Adrenal gland (tissue), 12 donors: ENCODE data around the gene GLDN. TPM values are rescaled to one million over a fixed set of nuclear protein-coding genes. Genes with fewer than 3 reads are reported as not detected.

Experiments used
- DNase-seq, 7 donors: peaks; one replicate each; pipeline ENCODE4 v3.0.0-alpha.2; 2019 to 2020
- H3K27ac ChIP-seq, 5 donors: fragments of 200-600 bp; sonication (generic) in 4 of 5; 1 replicate in 3 of 5; 2 replicates in 2 of 5; pipeline versions ENCODE4 v1.5.1 to v1.8.0; 2016 to 2020; ENCODE audit warnings: mild to moderate bottlenecking in 1 of 5
- H3K27me3 ChIP-seq: fragments of 200-600 bp; 2 replicates; pipeline ENCODE4 v1.8.0; 2021
- H3K36me3 ChIP-seq, 2 donors: fragments of 200-600 bp; replicated peaks in 1 of 2; 1 replicate in 1 of 2; 2 replicates in 1 of 2; pipeline versions ENCODE4 v1.5.1 to v1.8.0; 2018 to 2022
- H3K4me1 ChIP-seq, 2 donors: fragments of 200-600 bp; replicated peaks in 1 of 2; 1 replicate in 1 of 2; 2 replicates in 1 of 2; pipeline versions ENCODE4 v1.5.1 to v1.8.0; 2018 to 2021
- H3K4me3 ChIP-seq, 4 donors: fragments of 200-600 bp; sonication (generic) in 3 of 4; one replicate each; pipeline ENCODE4 v1.5.1; 2016 to 2018
- H3K9me3 ChIP-seq, 3 donors: fragments of 200-600 bp; sonication (generic) in 1 of 3; replicated peaks in 1 of 3; 1 replicate in 2 of 3; 2 replicates in 1 of 3; pipeline versions ENCODE4 v1.5.1 to v1.8.0; 2016 to 2021
- POLR2A ChIP-seq, 2 donors: fragments of 450-650 bp; IDR thresholded peaks; one replicate each; pipeline ENCODE4 v1.6.1; 2017; ENCODE audit warnings: antibody characterized with exemption in 2 of 2, mild to moderate bottlenecking in 2 of 2, moderate library complexity in 1 of 2
- WGBS, 4 donors: extraction: QIAGEN DNeasy Blood & Tissue Kit in 2 of 4; methylation state at CpG; one replicate each; pipeline versions ENCODE4 v1.1.5 to v1.1.7; 2013 to 2017; 5-methylcytosine and 5-hydroxymethylcytosine counted together
- intact Hi-C, 2 donors: fragments of 100-400 bp; cut with DNase I; formaldehyde crosslinking; loops; one replicate each; pipeline versions ENCODE4 v1.14.1 to v1.15.0; 2022 to 2023
- polyA plus RNA-seq, 3 donors: library from polyadenylated mRNA; stranded (reverse); fragments of 200-250 nt in 2 of 3; fragments of 350-450 nt in 1 of 3; fragmentation: Illumina TruSeq in 1 of 3; extraction: RNeasy Lipid Tissue Mini Kit (QIAGEN cat#74804) in 1 of 3; gene quantifications; one replicate each; pipeline ENCODE4 v1.2.3, GENCODE V29; 2013 to 2014
- total RNA-seq, 9 donors: library from RNA; depleted of rRNA in 4 of 9; stranded (reverse); fragments of >200 nt in 4 of 9; fragments of 120-200 nt in 1 of 9; fragmentation: NEBNext Ultra II Directional in 1 of 9; extraction: Animal tissue kit (Norgen Biotek cat#: 25700) in 1 of 9; gene quantifications; one replicate each; pipeline versions ENCODE4 v1.1.0 to v1.2.4, GENCODE V29; 2013 to 2023
- TF ChIP-seq, protein P1 (sequence below), 6 experiments: fragments of 450-650 bp in 4 of 6; fragments of 200-600 bp in 2 of 6; sonication (generic) in 1 of 6; IDR thresholded peaks; 1 replicate in 5 of 6; 2 replicates in 1 of 6; pipeline versions ENCODE4 v1.5.1 to v1.8.0; 2016 to 2021; ENCODE audit warnings: antibody characterized with exemption in 6 of 6, mild to moderate bottlenecking in 2 of 6, moderate library complexity in 1 of 6
- donor health status: healthy with polysubstance abuse.
- donor health status: Bipolar disorder and iron deficiency.
- donor health status: DM: yes; HTN: yes; CAD: no.
- donor health status: DM: no; HTN: no; CAD: no.
- donor health status: DM: no; HTN: no; CAD: no.
- donor health status: DM: yes; HTN: yes; CAD: no.

Gene GLDN
- total and polyA plus RNA-seq, 12 donors = 0.44 to 30.8 (median 5.9) TPM

DNA sequence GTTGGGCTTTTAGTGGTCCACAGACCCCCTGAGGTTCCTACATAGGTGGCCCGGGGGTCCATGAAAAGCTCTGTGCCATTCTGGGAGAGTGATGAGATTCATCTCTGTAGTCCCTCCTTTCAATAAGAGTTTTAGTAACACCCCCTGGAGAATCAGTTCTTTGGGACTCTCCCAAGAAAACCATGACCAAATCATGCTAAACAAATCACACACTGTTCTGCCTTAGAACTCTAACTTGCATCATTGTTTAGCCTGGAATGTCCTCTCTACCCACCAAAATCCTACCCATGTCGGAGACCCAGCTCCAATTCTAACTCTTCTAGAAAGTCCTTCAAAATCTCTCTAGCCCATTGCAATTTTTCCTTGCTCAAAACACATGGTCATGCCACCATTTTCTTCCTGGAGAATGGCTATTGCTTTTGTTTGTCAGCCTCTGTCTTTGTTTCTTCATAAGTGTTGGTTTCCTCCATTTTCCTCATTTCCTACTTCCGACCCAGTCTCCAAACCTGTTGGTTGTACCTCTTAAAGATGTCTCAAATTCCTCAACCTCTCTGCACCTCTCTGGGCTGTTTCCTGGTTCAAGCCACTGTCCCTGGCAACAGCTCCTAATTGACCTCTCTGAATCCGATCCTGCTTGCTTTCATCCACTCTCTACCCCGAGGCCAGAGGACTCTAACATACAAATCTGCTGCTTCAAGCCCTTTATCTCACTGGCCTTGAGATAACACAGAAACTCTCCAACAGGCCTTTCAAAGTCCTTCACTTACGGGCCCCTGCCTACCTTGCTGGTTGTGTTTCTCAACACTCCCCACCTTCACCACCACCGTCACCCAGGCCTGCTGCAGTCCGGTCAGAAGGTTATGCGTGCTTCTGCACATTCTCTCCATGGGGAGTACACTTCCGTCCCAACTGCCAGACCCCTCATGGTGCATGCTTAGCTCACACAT is 26.8 kb upstream of the GLDN start:
- Histone ChIP-seq H3K4me1 (peaks cover 0 to 5% of the 10 kb centered on the region in 2 donors), H3K36me3 (no peaks in the 10 kb centered on the region), H3K27ac (no peak overlapping the region), H3K27me3 (no peaks in the 10 kb centered on the region), H3K4me3 (no peak overlapping the region), H3K9me3 (no peaks in the 10 kb centered on the region)
- DNase-seq = no peak
- TF ChIP-seq POLR2A (IDR thresholded peaks at IDR 0.05) = no peak
- TF ChIP-seq, protein P1, sequence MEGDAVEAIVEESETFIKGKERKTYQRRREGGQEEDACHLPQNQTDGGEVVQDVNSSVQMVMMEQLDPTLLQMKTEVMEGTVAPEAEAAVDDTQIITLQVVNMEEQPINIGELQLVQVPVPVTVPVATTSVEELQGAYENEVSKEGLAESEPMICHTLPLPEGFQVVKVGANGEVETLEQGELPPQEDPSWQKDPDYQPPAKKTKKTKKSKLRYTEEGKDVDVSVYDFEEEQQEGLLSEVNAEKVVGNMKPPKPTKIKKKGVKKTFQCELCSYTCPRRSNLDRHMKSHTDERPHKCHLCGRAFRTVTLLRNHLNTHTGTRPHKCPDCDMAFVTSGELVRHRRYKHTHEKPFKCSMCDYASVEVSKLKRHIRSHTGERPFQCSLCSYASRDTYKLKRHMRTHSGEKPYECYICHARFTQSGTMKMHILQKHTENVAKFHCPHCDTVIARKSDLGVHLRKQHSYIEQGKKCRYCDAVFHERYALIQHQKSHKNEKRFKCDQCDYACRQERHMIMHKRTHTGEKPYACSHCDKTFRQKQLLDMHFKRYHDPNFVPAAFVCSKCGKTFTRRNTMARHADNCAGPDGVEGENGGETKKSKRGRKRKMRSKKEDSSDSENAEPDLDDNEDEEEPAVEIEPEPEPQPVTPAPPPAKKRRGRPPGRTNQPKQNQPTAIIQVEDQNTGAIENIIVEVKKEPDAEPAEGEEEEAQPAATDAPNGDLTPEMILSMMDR (IDR thresholded peaks at IDR 0.05) = no peak
- intact Hi-C loops = no loop called here
- 59 to 76% (median 76%) methylated on average over 10 of the region's 10 CpGs for WGBS, 4 donors

DNA sequence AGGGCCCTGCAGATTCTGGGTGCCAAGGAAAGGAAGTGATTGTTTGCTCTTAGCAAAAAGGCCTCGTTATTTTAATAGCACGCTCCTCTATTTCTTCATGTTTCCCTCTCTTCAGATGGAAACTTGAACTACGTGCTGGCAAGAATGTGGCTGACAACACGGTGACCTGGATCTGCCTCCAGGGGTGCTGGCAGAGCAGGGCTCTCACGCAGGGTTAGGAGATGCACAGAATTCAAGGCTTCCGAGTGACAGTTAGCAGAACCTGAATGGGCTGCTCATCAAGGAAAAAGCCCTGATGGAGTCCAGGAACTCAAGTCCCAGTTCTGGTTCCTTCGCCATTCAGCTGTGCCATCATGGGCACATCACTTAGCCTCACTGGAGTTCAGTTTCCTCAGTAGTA is 25.7 kb upstream of the GLDN start:
- Histone ChIP-seq H3K27me3 (no peaks in the 10 kb centered on the region), H3K36me3 (no peaks in the 10 kb centered on the region), H3K4me3 (no peak overlapping the region), H3K9me3 (no peaks in the 10 kb centered on the region), H3K4me1 (no peaks in the 10 kb centered on the region), H3K27ac (no peak overlapping the region)
- WGBS, 4 donors = 85 to 94% (median 92%) methylated on average over 7 of the region's 7 CpGs
- TF ChIP-seq POLR2A (IDR thresholded peaks at IDR 0.05) = no peak
- TF ChIP-seq, protein P1 (IDR thresholded peaks at IDR 0.05) = no peak
- intact Hi-C loops = no loop called here
- no peak for DNase-seq

DNA sequence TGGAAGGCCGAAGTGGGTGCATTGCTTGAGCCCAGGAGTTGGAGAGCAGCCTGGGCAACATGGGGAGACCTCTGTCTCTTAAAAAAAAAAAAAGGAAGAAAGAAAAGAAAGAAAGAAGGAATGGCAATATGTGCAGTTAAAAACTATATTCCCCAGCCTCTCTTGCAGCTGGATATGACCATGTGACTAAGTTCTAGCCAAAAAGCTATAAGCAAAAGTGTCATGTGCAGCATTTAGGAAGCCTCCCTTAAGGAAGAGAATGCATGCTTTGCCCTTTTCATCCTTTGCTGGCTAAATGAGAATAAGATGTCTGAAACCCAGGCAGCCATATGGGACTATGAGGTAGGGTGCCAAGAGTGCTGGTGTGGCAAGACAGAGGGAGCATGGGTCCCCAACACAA is 24.8 kb upstream of the GLDN start:
- no peaks in the 10 kb centered on the region for H3K27me3 ChIP-seq
- TF ChIP-seq POLR2A (IDR thresholded peaks at IDR 0.05) = no peak
- TF ChIP-seq, protein P1 (IDR thresholded peaks at IDR 0.05) = no peak
- DNase-seq = no peak
- H3K27ac ChIP-seq = no peak overlapping the region
- H3K4me3 ChIP-seq = no peak overlapping the region
- H3K4me1 ChIP-seq = peaks cover 0 to under 1% of the 10 kb centered on the region in 2 donors
- no peaks in the 10 kb centered on the region for H3K9me3 ChIP-seq
- 90 to 100% (median 94%) methylated on average over 1 of the region's 1 CpG for WGBS, 4 donors
- no peaks in the 10 kb centered on the region for H3K36me3 ChIP-seq
- intact Hi-C loops = no loop called here

DNA sequence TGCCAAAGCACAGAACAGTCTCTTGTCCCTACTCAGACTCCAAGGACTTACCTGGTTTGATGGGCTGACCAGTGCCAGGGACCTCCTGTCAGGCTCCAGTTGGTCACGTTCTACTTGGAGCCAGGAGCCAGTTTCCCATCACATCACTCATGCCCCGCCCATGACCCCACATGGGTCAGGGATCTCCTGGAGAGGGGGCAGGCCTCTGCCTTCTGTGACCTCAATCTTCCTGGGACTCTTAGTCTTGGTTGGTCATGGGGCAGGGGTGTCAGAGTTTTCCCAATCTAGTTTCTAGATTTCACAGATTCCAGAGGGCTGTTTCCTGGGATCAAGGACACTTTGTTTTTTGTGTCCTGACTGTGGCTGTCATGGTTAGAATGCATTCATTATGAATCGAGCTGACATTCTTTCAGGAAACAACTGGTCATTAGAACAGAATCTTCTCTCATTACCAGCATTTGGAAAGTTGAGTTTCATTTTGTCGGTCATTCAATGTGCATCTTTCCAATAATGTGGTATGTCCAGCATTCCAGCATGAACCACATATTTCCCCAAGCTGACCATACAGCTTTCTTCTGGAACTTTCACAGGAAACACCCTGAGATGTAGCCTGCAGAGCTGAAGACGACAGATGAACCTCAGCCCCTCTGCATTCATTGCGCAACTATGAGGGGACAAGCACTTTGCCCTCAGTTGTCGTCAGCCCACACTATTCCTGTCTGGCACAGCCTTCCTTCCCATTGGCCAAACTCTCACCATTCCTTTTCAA is 22.9 kb upstream of the GLDN start:
- 68 to 77% (median 73%) methylated on average over 7 of the region's 7 CpGs for WGBS, 4 donors
- peak in 4 of 7 donors; percentile 9 to 69 (median 30) for DNase-seq
- Histone ChIP-seq H3K4me3 (no peak overlapping the region), H3K36me3 (no peaks in the 10 kb centered on the region), H3K9me3 (no peaks in the 10 kb centered on the region), H3K27ac (peak overlapping the region in 3 of 5 donors; percentile 21 to 75 (median 56)), H3K4me1 (peaks cover 0 to 16% of the 10 kb centered on the region in 2 donors), H3K27me3 (no peaks in the 10 kb centered on the region)
- intact Hi-C loops = no loop called here
- TF ChIP-seq POLR2A (IDR thresholded peaks at IDR 0.05) = no peak
